Karpas-422 (cell line): Measurements from ENCODE around the gene REEP6. TPM values are rescaled to one million over a fixed set of nuclear protein-coding genes. Genes with fewer than 3 reads are reported as not detected.

Source experiments
- DNase-seq: peaks from one replicate; pipeline ENCODE4 v3.0.0-alpha.2; 2015
- H2AFZ ChIP-seq: fragments of 200-600 bp; sonication (generic); 2 replicates; pipeline ENCODE4 v1.6.1; 2014; ENCODE audit warnings: antibody characterized with exemption, low read length, mixed read lengths
- H3K27ac ChIP-seq: fragments of 200-600 bp; sonication (generic); 2 replicates; pipeline ENCODE4 v1.5.1; 2014; ENCODE audit warnings: mild to moderate bottlenecking, low read length, moderate library complexity
- H3K27me3 ChIP-seq: fragments of 200-600 bp; sonication (generic); 2 replicates; pipeline ENCODE4 v1.6.1; 2014; ENCODE audit warnings: low read length, mixed read lengths
- H3K36me3 ChIP-seq: fragments of 200-600 bp; sonication (generic); 2 replicates; pipeline ENCODE4 v1.6.1; 2014; ENCODE audit warnings: low read length, mixed read lengths; ENCODE audit not compliant: insufficient read depth
- H3K4me1 ChIP-seq: fragments of 200-600 bp; sonication (generic); 2 replicates; pipeline ENCODE4 v1.6.1; 2014; ENCODE audit warnings: mild to moderate bottlenecking, low read length, mixed read lengths
- H3K4me2 ChIP-seq: fragments of 200-600 bp; sonication (generic); 2 replicates; pipeline ENCODE4 v1.6.1; 2014; ENCODE audit warnings: low read length, low read depth, mild to moderate bottlenecking; ENCODE audit not compliant: poor library complexity, severe bottlenecking
- H3K4me3 ChIP-seq: fragments of 200-600 bp; sonication (generic); 2 replicates; pipeline ENCODE4 v1.5.1; 2014; ENCODE audit warnings: mild to moderate bottlenecking, antibody characterized with exemption, low read length, mixed read lengths
- H3K79me2 ChIP-seq: fragments of 200-600 bp; sonication (generic); 2 replicates; pipeline ENCODE4 v1.6.1; 2014; ENCODE audit warnings: mild to moderate bottlenecking, low read length, mixed read lengths
- H3K9ac ChIP-seq: fragments of 200-600 bp; sonication (generic); 2 replicates; pipeline ENCODE4 v1.6.0; 2014; ENCODE audit warnings: low read length
- H3K9me2 ChIP-seq: fragments of 200-600 bp; sonication (generic), shearing (Covaris generic); replicated peaks from 2 replicates; pipeline ENCODE4 v1.6.0; 2014; ENCODE audit warnings: mild to moderate bottlenecking, low read length, moderate library complexity; ENCODE audit not compliant: insufficient read depth
- H3K9me3 ChIP-seq: fragments of 300-700, 200-600 bp; sonication (generic); 2 replicates; pipeline ENCODE4 v1.6.1; 2014; ENCODE audit warnings: low read length, mixed read lengths
- H4K20me1 ChIP-seq: fragments of 200-600 bp; sonication (generic); 2 replicates; pipeline ENCODE4 v1.6.1; 2014; ENCODE audit warnings: mild to moderate bottlenecking, antibody characterized with exemption, low read length, low read depth; ENCODE audit not compliant: insufficient read depth
- total RNA-seq: library from RNA; depleted of rRNA; stranded (reverse); fragments of >200 nt; shearing (Covaris generic); gene quantifications from 2 replicates; pipeline ENCODE4 v1.2.3, GENCODE V29; 2014; ENCODE audit warnings: low replicate concordance

REEP6 gene
- total RNA-seq, 1 experiment from 2014 or later: 1.5 TPM

DNA sequence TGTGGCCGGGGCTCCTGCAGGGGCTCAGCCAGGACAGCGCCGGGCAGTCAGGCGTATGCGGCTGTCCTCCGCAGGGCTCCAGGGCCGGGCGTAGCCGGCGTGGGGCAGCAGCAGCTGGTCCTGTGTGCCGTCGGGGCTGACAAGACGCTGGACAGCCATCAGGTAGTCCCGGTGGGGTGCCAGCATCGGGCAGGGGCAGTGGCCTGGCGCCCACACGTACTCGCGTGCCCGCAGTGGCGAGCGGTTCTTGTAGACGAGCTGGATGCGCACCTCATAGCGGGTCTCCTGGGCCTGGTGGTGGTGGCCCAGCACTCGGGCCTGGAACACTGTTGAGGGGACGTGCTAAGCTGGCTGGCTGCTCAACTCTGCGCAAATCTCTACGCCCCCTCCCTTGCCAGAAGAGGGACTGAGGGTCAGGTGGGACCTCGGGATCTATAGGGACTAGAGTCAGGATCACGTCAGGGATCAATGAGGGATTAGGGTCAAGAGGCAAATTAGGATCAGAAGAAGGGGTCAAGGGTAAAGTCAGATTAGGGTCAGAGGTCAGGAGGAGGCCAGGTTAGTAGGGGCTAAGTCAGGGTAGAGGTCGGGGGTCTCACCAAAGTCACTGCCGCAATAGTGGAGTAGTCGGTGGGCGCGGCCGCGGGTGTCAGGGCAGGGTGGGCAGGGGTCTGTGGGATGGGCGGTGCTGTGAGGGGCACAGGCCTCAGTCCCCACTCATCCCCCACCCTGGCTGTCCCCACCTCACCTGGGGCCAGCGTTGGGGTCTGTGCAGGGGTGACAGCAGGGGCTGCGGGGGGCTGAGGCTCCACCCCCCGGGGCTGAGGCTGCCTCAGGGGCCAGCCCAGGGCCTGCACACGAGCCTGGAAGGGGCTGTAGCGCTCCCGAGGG is 15.3 kb downstream of the REEP6 start:
- peaks cover 7% of the 10 kb centered on the region for H3K4me1 ChIP-seq
- no peak overlapping the region for H3K9ac ChIP-seq
- no peak overlapping the region for H2AFZ ChIP-seq
- no peak for DNase-seq
- H3K4me3 ChIP-seq: no peak overlapping the region
- no peak overlapping the region for H3K4me2 ChIP-seq
- no peaks in the 10 kb centered on the region for H3K36me3 ChIP-seq
- H3K27ac ChIP-seq: no peak overlapping the region
- no peaks in the 10 kb centered on the region for H3K9me3 ChIP-seq
- no peaks in the 10 kb centered on the region for H3K79me2 ChIP-seq
- no peaks in the 10 kb centered on the region for H4K20me1 ChIP-seq
- H3K27me3 ChIP-seq: no peaks in the 10 kb centered on the region
- H3K9me2 ChIP-seq: no peaks in the 10 kb centered on the region

DNA sequence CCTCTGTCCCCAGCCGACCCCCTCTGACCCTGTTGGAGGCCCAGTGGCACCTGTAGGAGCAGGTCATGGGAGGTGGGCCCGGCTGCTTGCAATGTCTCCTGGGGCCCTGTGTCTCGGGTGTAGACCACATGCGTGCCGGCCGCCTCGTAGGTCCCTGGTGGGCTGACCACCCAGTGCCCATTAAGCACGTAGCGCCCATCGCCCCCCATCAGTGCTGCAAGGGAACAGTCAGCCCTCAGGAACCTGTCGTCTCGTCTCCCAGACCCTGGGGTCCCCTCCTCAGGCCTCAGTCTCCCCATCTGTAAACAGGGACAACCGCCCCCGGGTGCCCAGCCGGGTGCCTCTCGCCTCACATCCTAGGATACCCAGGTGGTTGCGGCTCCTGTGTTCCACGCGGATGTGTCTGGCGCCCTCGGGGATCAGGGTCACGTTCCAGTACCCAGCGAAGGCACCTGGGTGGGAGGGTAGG is 16.2 kb downstream of the REEP6 start:
- Histone ChIP-seq H3K4me2 (no peak overlapping the region), H3K9me2 (no peaks in the 10 kb centered on the region), H3K79me2 (no peaks in the 10 kb centered on the region), H3K9ac (no peak overlapping the region), H3K9me3 (no peaks in the 10 kb centered on the region), H2AFZ (no peak overlapping the region), H3K27ac (no peak overlapping the region), H3K27me3 (no peaks in the 10 kb centered on the region), H4K20me1 (no peaks in the 10 kb centered on the region), H3K4me1 (peaks cover 7% of the 10 kb centered on the region), H3K4me3 (no peak overlapping the region), H3K36me3 (no peaks in the 10 kb centered on the region)
- DNase-seq: no peak

DNA sequence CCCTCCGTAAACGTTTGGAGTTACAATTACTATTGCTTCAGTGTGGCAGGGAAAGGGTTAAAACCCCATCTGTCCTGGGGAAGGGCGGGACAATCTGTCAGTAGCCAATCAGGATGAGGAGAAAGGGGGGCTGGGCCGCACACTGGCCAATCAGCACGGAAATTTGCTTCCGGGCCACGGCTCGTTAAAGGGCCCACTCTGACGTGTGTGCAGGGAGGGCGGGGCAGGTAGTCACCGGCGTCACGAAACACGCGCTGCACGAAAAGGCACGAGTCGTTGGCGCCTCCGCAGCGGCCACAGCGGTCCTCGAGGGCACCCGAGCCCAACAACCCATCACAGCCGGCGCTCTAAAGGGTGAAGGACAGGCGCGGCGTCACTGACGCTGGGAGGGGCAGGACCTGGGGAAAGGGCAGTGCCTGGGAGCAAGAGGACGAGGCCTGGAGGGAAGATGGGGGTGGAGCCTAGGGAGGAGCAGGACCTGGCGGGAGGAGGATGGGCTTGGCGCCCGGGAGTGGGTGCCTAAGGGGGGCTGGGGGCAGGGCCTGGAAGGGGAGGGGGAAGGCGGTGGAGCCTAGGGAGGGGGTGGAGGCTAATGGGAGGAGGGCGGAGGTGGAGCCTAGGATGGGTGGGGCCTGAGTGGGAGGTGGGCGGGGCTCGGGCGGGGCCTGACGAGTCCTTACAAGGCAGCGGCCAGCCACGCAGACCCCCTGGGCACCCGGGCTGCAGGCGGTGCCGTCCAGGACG is 17.0 kb downstream of the REEP6 start:
- H2AFZ ChIP-seq: no peak overlapping the region
- no peaks in the 10 kb centered on the region for H3K27me3 ChIP-seq
- peak; percentile 96 for DNase-seq
- H3K4me2 ChIP-seq: no peak overlapping the region
- H3K9me3 ChIP-seq: no peaks in the 10 kb centered on the region
- H3K9me2 ChIP-seq: no peaks in the 10 kb centered on the region
- no peak overlapping the region for H3K4me3 ChIP-seq
- no peak overlapping the region for H3K9ac ChIP-seq
- no peaks in the 10 kb centered on the region for H3K79me2 ChIP-seq
- no peaks in the 10 kb centered on the region for H3K36me3 ChIP-seq
- no peak overlapping the region for H3K27ac ChIP-seq
- H4K20me1 ChIP-seq: no peaks in the 10 kb centered on the region
- H3K4me1 ChIP-seq: peaks cover 9% of the 10 kb centered on the region

DNA sequence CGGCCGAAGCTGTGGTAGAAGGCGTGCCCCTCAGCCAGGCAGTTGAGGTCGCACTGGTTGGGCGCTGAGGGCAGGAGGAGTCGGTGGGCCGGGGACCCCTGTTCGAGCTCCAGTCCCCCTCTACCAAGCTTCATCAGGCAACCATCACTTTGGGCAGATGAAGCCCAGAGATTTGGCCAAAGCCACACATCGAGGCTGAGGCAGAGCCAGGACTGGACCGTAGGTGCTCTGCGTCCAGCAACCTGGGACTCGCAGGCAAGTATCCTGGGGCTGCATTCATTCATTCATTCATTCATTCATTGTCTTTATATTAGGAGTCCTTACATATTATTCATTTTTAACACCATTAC is 17.5 kb downstream of the REEP6 start:
- Histone ChIP-seq H3K4me2 (no peak overlapping the region), H3K9me3 (no peaks in the 10 kb centered on the region)

DNA sequence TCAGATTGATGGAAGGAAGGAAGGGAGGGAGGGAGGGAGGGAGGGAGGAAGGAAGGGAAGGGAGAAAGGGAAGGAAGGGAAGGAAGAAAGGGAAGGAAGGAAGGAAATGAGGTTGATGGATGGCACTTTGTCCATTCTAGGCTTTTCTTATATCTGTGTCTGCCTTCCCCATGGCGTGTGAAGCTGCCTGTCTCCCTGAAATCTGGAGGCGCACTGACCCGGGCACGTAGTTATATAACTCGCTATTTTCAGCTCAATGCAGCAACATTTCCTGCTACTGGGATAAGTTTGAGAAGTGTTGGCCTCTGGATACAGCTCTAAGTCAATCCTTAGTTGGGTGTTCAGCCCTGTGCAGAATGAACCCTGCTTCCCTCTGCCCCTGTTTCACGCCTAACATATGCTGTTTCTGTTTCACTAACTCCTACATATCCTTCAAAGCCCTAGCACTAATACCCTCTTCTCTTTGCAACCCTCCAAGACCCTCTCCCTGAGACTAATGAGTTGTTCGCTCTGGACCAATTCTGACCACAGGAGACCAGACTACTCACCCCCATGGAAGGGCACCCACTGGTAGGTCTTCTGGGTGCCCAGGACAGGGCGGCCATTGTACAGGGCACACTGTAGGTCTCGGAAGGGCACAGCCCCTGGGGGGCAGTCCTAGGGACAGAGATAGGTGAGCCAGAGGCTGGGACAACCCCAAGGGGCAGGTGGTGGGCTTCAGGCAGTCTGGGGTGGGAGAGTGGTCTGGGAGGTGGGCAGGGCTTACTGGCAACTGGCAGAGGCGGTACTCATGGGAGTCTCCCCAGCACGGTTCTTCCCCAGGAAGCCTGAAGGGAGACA is 18.8 kb downstream of the REEP6 start:
- no peak for DNase-seq
- no peaks in the 10 kb centered on the region for H3K27me3 ChIP-seq
- no peaks in the 10 kb centered on the region for H4K20me1 ChIP-seq
- H3K9ac ChIP-seq: no peak overlapping the region
- H3K79me2 ChIP-seq: no peaks in the 10 kb centered on the region
- H3K9me3 ChIP-seq: no peaks in the 10 kb centered on the region
- no peak overlapping the region for H3K4me3 ChIP-seq
- no peak overlapping the region for H3K4me2 ChIP-seq
- H3K36me3 ChIP-seq: no peaks in the 10 kb centered on the region
- H2AFZ ChIP-seq: no peak overlapping the region
- no peaks in the 10 kb centered on the region for H3K9me2 ChIP-seq
- H3K27ac ChIP-seq: no peak overlapping the region
- 0 out of 2 replicates have a peak, but pooled peaks cover 2% of the 10 kb centered on the region for H3K4me1 ChIP-seq

More for the DNA sequence above, 17.5 kb downstream of the REEP6 start:
- no peak overlapping the region for H3K27ac ChIP-seq
- DNase-seq: no peak
- no peaks in the 10 kb centered on the region for H4K20me1 ChIP-seq
- no peaks in the 10 kb centered on the region for H3K27me3 ChIP-seq
- no peak overlapping the region for H2AFZ ChIP-seq
- H3K79me2 ChIP-seq: no peaks in the 10 kb centered on the region
- H3K36me3 ChIP-seq: no peaks in the 10 kb centered on the region
- no peak overlapping the region for H3K9ac ChIP-seq
- no peak overlapping the region for H3K4me3 ChIP-seq
- peaks cover 6% of the 10 kb centered on the region for H3K4me1 ChIP-seq
- no peaks in the 10 kb centered on the region for H3K9me2 ChIP-seq

DNA sequence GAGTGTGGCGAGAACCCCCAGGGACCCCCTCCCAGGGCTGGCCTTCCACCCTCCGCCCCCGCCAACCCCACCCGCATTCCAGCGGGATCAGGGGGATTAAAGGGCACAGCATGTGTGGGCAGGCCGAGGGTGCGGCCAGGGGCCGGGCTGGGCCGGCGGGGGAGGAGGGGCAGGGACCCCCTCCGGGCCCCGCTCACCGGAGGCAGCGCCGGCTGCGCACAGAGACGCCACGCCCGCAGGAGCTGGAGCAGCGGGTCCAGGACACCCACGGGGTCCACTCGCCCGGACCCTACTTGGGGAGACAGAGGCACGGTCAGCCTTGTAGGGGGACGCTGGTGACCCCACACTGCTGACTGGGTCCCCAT is 19.4 kb downstream of the REEP6 start:
- DNase-seq: no peak
- no peak overlapping the region for H3K9ac ChIP-seq
- H3K9me2 ChIP-seq: no peaks in the 10 kb centered on the region
- H3K27ac ChIP-seq: no peak overlapping the region
- no peaks in the 10 kb centered on the region for H3K79me2 ChIP-seq
- 0 out of 2 replicates have a peak, but pooled peaks cover 2% of the 10 kb centered on the region for H3K4me1 ChIP-seq
- H3K36me3 ChIP-seq: no peaks in the 10 kb centered on the region
- no peak overlapping the region for H3K4me3 ChIP-seq
- no peak overlapping the region for H2AFZ ChIP-seq
- H4K20me1 ChIP-seq: no peaks in the 10 kb centered on the region
- H3K9me3 ChIP-seq: no peaks in the 10 kb centered on the region
- H3K4me2 ChIP-seq: no peak overlapping the region
- no peaks in the 10 kb centered on the region for H3K27me3 ChIP-seq

DNA sequence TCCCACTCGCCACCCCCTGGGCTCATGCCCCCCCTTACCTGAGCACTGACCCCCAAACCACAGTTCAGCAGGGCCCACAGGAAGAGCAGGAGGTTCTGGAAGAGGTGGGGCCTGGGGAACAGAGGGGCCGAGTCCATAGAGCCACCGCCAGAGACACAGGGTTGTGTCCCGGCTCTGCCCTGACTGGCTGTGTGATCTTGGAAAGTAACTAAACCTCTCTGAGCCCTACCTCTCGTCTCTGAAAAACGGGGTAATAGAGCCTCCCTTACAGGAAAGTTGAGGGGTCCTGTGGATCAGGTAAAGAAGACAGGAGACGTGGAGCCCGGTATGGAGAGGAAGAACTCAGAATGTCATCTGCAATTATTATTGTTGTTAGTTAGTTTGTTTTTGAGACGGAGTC is 19.8 kb downstream of the REEP6 start:
- 0 out of 2 replicates have a peak, but pooled peaks cover 2% of the 10 kb centered on the region for H3K4me1 ChIP-seq
- no peak for DNase-seq
- no peaks in the 10 kb centered on the region for H4K20me1 ChIP-seq
- H3K9me3 ChIP-seq: no peaks in the 10 kb centered on the region
- H3K27ac ChIP-seq: no peak overlapping the region
- no peaks in the 10 kb centered on the region for H3K9me2 ChIP-seq
- no peaks in the 10 kb centered on the region for H3K36me3 ChIP-seq
- H3K4me2 ChIP-seq: no peak overlapping the region
- H3K79me2 ChIP-seq: no peaks in the 10 kb centered on the region
- H2AFZ ChIP-seq: no peak overlapping the region
- H3K9ac ChIP-seq: no peak overlapping the region
- H3K27me3 ChIP-seq: no peaks in the 10 kb centered on the region
- no peak overlapping the region for H3K4me3 ChIP-seq
